LHCN-M2 (cell line): ENCODE results near the gene UPK3B. TPM values are rescaled to one million over a fixed set of nuclear protein-coding genes. Genes with fewer than 3 reads are reported as not detected.
"Not testable (repeated sequence)": the region's sequence is repeated elsewhere in the genome, so short reads cannot be mapped to it uniquely, and the experiment has no call there.

Experiments used
- DNase-seq: peaks from one replicate; pipeline ENCODE4 v3.0.0-alpha.2; 2012; ENCODE audit warnings: low read depth
- total RNA-seq: library from RNA; depleted of rRNA; stranded (reverse); fragments of >200 nt; gene quantifications from 2 replicates; pipeline ENCODE4 v1.2.3, GENCODE V29; 2014

Gene UPK3B
- total RNA-seq, 1 experiment from 2014 or later = 0.46 TPM

- not testable (repeated sequence) for DNase-seq
Measured at GRCh38 chr7:76487969-76488368, 22.4 kb upstream of the UPK3B start.

GRCh38 chr7:76492139-76492538 is 18.2 kb upstream of the UPK3B start:
- not testable (repeated sequence) for DNase-seq

GRCh38 chr7:76495717-76496116 is 14.6 kb upstream of the UPK3B start:
- not testable (repeated sequence) for DNase-seq

- not testable (repeated sequence) for DNase-seq
Measured at GRCh38 chr7:76497918-76498582, 12.3 kb upstream of the UPK3B start.

- not testable (repeated sequence) for DNase-seq
Measured at GRCh38 chr7:76498583-76499200, 11.7 kb upstream of the UPK3B start.

GRCh38 chr7:76499201-76499923 is 11.0 kb upstream of the UPK3B start:
- not testable (repeated sequence) for DNase-seq

GRCh38 chr7:76499924-76500241 is 10.5 kb upstream of the UPK3B start:
- DNase-seq = not testable (repeated sequence)

GRCh38 chr7:76502224-76502623 is 8.1 kb upstream of the UPK3B start:
- DNase-seq = not testable (repeated sequence)

GRCh38 chr7:76502836-76503235 is 7.5 kb upstream of the UPK3B start:
- DNase-seq = not testable (repeated sequence)

- not testable (repeated sequence) for DNase-seq
Measured at GRCh38 chr7:76503244-76503643, 7.1 kb upstream of the UPK3B start.

- not testable (repeated sequence) for DNase-seq
Measured at GRCh38 chr7:76504351-76505167, 5.8 kb upstream of the UPK3B start.

- no peak for DNase-seq
Measured at GRCh38 chr7:76505168-76506080, 4.9 kb upstream of the UPK3B start.

- DNase-seq = no peak
Measured at GRCh38 chr7:76506081-76506440, 4.3 kb upstream of the UPK3B start.

GRCh38 chr7:76506643-76507042 is 3.7 kb upstream of the UPK3B start:
- DNase-seq = not testable (repeated sequence)

- peak; percentile 42 for DNase-seq
Measured at GRCh38 chr7:76507723-76508406, 2.5 kb upstream of the UPK3B start.

GRCh38 chr7:76511200-76511910 is 1.0 kb downstream of the UPK3B start:
- DNase-seq = not testable (repeated sequence)

GRCh38 chr7:76511911-76512885 is 1.8 kb downstream of the UPK3B start:
- DNase-seq = not testable (repeated sequence)
